GM12878 (cell line): ENCODE measurements around the gene ITPR3. TPM values are rescaled to one million over a fixed set of nuclear protein-coding genes. Genes with fewer than 3 reads are reported as not detected.

Source experiments
- ATAC-seq: fragments of 200-7000 bp; cut with Tn5 transposase; 3 replicates; pipeline ENCODE4 v1.9.1; 2020; ENCODE audit warnings: mild to moderate bottlenecking, moderate library complexity
- BruUV-seq: library from RNA; stranded (reverse); fragments of 400-500 nt; replicated peaks from 2 replicates; lab custom pipeline; 2021; lab: Mats Ljungman, UMichigan
- CTCF ChIA-PET: fragments of 300-600 bp; sonication (Branson Sonifier 250); formaldehyde crosslinking; extraction: SDS; loops from one replicate; lab custom pipeline; 2021; ENCODE audit warnings: inconsistent platforms; lab: Yijun Ruan, JAX
- POLR2A ChIA-PET: fragments of 350-600 bp; formaldehyde crosslinking; extraction: SDS; loops from one replicate; lab custom pipeline; 2021; ENCODE audit warnings: inconsistent platforms; lab: Charles Lee
- RAD21 ChIA-PET: fragments of 300-600 bp; sonication (Branson Sonifier 250); formaldehyde crosslinking; loops from one replicate; lab custom pipeline; 2023; ENCODE audit warnings: antibody characterized with exemption; ENCODE audit not compliant: unreplicated experiment; lab: Charles Lee
- SMC1A ChIA-PET: fragments of 300-600 bp; sonication (Branson Sonifier 250); formaldehyde crosslinking; loops from one replicate; lab custom pipeline; 2023; ENCODE audit not compliant: unreplicated experiment, uncharacterized antibody; lab: Charles Lee
- DNase-seq: peaks from one replicate; pipeline ENCODE4 v3.0.0-alpha.2; 2011; ENCODE audit warnings: low read depth, low spot score
- FAIRE-seq: peaks from 3 replicates; lab custom pipeline; 2011; peaks lifted over from hg19 to GRCh38; lab: Jason Lieb, UNC
- H2AFZ ChIP-seq: 2 replicates; pipeline ENCODE4 v1.6.0; 2011; ENCODE audit warnings: low read depth, low read length, control low read depth; ENCODE audit not compliant: control insufficient read depth
- H3K27ac ChIP-seq: 2 replicates; pipeline ENCODE4 v1.5.1; 2011; ENCODE audit warnings: control low read depth; ENCODE audit not compliant: control insufficient read depth, insufficient read depth
- H3K27me3 ChIP-seq, 2 experiments: replicated peaks in 1 of 2; 2 replicates each; pipeline versions ENCODE4 v1.6.0 to v1.6.1; 2011; ENCODE audit warnings: low read length in 1 of 2; ENCODE audit not compliant: control insufficient read depth in 2 of 2, insufficient read depth in 2 of 2
- H3K36me3 ChIP-seq, 2 experiments: 2 replicates each; pipeline ENCODE4 v1.5.1; 2011; ENCODE audit warnings: low read length in 1 of 2; ENCODE audit not compliant: control insufficient read depth in 2 of 2, insufficient read depth in 2 of 2
- H3K4me1 ChIP-seq: 2 replicates; pipeline ENCODE4 v1.6.1; 2011; ENCODE audit warnings: mild to moderate bottlenecking, low read length, moderate library complexity, mixed read lengths; ENCODE audit not compliant: control insufficient read depth, insufficient read depth
- H3K4me2 ChIP-seq: 2 replicates; pipeline ENCODE4 v1.6.0; 2011; ENCODE audit warnings: control low read depth; ENCODE audit not compliant: control insufficient read depth, insufficient read depth
- H3K4me3 ChIP-seq: fragments of 200-600 bp; sonication (generic); 2 replicates; pipeline ENCODE4 v1.5.1; 2016
- H3K79me2 ChIP-seq: 2 replicates; pipeline ENCODE4 v1.6.0; 2011; ENCODE audit warnings: low read length; ENCODE audit not compliant: control insufficient read depth, insufficient read depth
- H3K9ac ChIP-seq: 2 replicates; pipeline ENCODE4 v1.8.0; 2011; ENCODE audit warnings: low read length, control low read depth, mixed read lengths; ENCODE audit not compliant: control insufficient read depth, insufficient read depth
- H3K9me3 ChIP-seq: replicated peaks from 3 replicates; pipeline ENCODE4 v1.5.1; 2011; ENCODE audit warnings: mild to moderate bottlenecking, low read length; ENCODE audit not compliant: control insufficient read depth, insufficient read depth
- H4K20me1 ChIP-seq: 2 replicates; pipeline ENCODE4 v1.6.0; 2011; ENCODE audit not compliant: control insufficient read depth, insufficient read depth
- BCL3 ChIP-seq: IDR thresholded peaks from 2 replicates; pipeline ENCODE4 v1.6.1; 2011; ENCODE audit warnings: borderline replicate concordance, low read depth, mild to moderate bottlenecking, moderate library complexity, low read length; ENCODE audit not compliant: insufficient read depth, poor library complexity, severe bottlenecking
- ZNF622 ChIP-seq: fragments of 450-650 bp; IDR thresholded peaks from 2 replicates; pipeline ENCODE4 v1.6.1; 2017; ENCODE audit warnings: mild to moderate bottlenecking, inconsistent platforms
- WGBS: methylation state at CpG from one replicate; pipeline ENCODE4 v1.1.6; 2016; ENCODE audit warnings: low lambda C conversion rate; ENCODE audit not compliant: insufficient replicate concordance, insufficient coverage; ENCODE audit errors: missing lambda C conversion rate; 5-methylcytosine and 5-hydroxymethylcytosine counted together
- in situ Hi-C: fragments of 300-500 bp; cut with MboI; formaldehyde crosslinking; loops from 9 replicates; pipeline ENCODE4 v1.14.3; 2018; ENCODE audit warnings: mixed read lengths
- intact Hi-C: fragments of 100-400 bp; cut with micrococcal nuclease; formaldehyde crosslinking; loops from one replicate; pipeline ENCODE4 v1.14.2; 2022; ENCODE audit not compliant: unreplicated experiment
- polyA plus RNA-seq, 11 experiments: library from polyadenylated mRNA; depleted of rRNA in 4 of 11; unstranded in 6 of 11; stranded (reverse) in 5 of 11; fragments of >200 nt; fragmentation: Nextera tagmentation in 4 of 11; fragmentation: Illumina TruSeq in 1 of 11; extraction: Ambion mirVana in 4 of 11; extraction: Trizol in 1 of 11; gene quantifications; 1 replicate in 1 of 11; 2 replicates in 10 of 11; pipeline versions ENCODE4 v1.2.1 to v1.2.3, GENCODE V29; 2011 to 2016; ENCODE audit warnings: inconsistent platforms in 2 of 11, missing spikeins in 2 of 11, low read depth in 1 of 11
- total RNA-seq, 4 experiments: library from RNA; depleted of rRNA in 3 of 4; stranded (reverse); fragments of >200 nt in 3 of 4; fragmentation: Illumina TruSeq in 1 of 4; extraction: Trizol in 1 of 4; gene quantifications; 2 replicates each; pipeline versions ENCODE4 v1.2.1 to v1.2.3, GENCODE V29; 2013 to 2021

The ITPR3 gene
- total and polyA plus RNA-seq, 10 of the 15 experiments (the other 5 are each of a cell fraction or from before 2014, with no cell fraction given) = 0.32 to 34.0 (median 11.9) TPM

- BruUV-seq = no TSS peak
- Histone ChIP-seq H2AFZ (no peak overlapping the region), H4K20me1 (no peaks in the 10 kb centered on the region), H3K36me3 (peaks cover 15 to 55% of the 10 kb centered on the region in 2 experiments), H3K4me2 (no peak overlapping the region), H3K27me3 (no peaks in the 10 kb centered on the region), H3K27ac (no peak overlapping the region), H3K9me3 (no peaks in the 10 kb centered on the region), H3K4me1 (no peaks in the 10 kb centered on the region), H3K79me2 (no peaks in the 10 kb centered on the region), H3K4me3 (no peak overlapping the region), H3K9ac (no peak overlapping the region)
- CTCF ChIA-PET = interaction anchor here (0.9 to 1.3 kb wide), 2 partner anchors 14 to 100 kb away, joined by 3 to 4 read pairs; no protein-coding TSS in a partner anchor
- TF ChIP-seq BCL3 = peak; percentile 73
- TF ChIP-seq ZNF622 = no peak
- in situ Hi-C loops = no loop called here
- DNase-seq = no peak
- POLR2A ChIA-PET = no interaction called here
- SMC1A ChIA-PET = interaction anchor here (0.7 to 1.0 kb wide), 2 partner anchors 58 to 95 kb away, joined by 3 read pairs; no protein-coding TSS in a partner anchor
- 80% methylated on average over 6 of the region's 6 CpGs for WGBS
- intact Hi-C loops = no loop called here
- RAD21 ChIA-PET = no interaction called here
- no peak for ATAC-seq
- no peak for FAIRE-seq
These were observed 65.3 kb downstream of the ITPR3 start for GRCh38 chr6:33686225-33686924.
